ENCODE results near the gene MALT1.

MALT1 gene

GRCh38 chr18:58633874-58634273 is 37.4 kb upstream of the MALT1 start:
- Histone ChIP-seq H3K4me3 (no peak overlapping the region), H3K27ac (no peak overlapping the region)
- no peak for DNase-seq (ENCODE audit: low spot score)
- no peak for TF ChIP-seq CTCF (IDR thresholded peaks at IDR 0.05)

GRCh38 chr18:58635891-58636290 is 35.4 kb upstream of the MALT1 start:
- H3K27ac ChIP-seq: no peak overlapping the region
- H3K4me3 ChIP-seq: no peak overlapping the region
- no peak for TF ChIP-seq CTCF (IDR thresholded peaks at IDR 0.05)
- no peak for DNase-seq (ENCODE audit: low spot score)

- DNase-seq (ENCODE audit: low spot score): no peak
- TF ChIP-seq CTCF (IDR thresholded peaks at IDR 0.05): no peak
- Histone ChIP-seq H3K27ac (no peak overlapping the region), H3K4me3 (no peak overlapping the region)
These were observed 34.1 kb upstream of the MALT1 start for GRCh38 chr18:58637197-58637596.

- DNase-seq (ENCODE audit: low spot score): no peak
- no peak overlapping the region for H3K4me3 ChIP-seq
- TF ChIP-seq CTCF (IDR thresholded peaks at IDR 0.05): no peak
- no peak overlapping the region for H3K27ac ChIP-seq
These were observed 33.3 kb upstream of the MALT1 start for GRCh38 chr18:58637946-58638345.

GRCh38 chr18:58638441-58638840 is 32.8 kb upstream of the MALT1 start:
- H3K4me3 ChIP-seq: no peak overlapping the region
- H3K27ac ChIP-seq: no peak overlapping the region
- no peak for DNase-seq (ENCODE audit: low spot score)
- no peak for TF ChIP-seq CTCF (IDR thresholded peaks at IDR 0.05)

GRCh38 chr18:58639237-58639636 is 32.0 kb upstream of the MALT1 start:
- no peak overlapping the region for H3K27ac ChIP-seq
- no peak for TF ChIP-seq CTCF (IDR thresholded peaks at IDR 0.05)
- DNase-seq (ENCODE audit: low spot score): no peak

GRCh38 chr18:58639751-58640427 is 31.4 kb upstream of the MALT1 start:
- Histone ChIP-seq H3K27ac (no peak overlapping the region), H3K4me3 (no peak overlapping the region)
- no peak for DNase-seq (ENCODE audit: low spot score)
- no peak for TF ChIP-seq CTCF (IDR thresholded peaks at IDR 0.05)

More at GRCh38 chr18:58639237-58639636, 32.0 kb upstream of the MALT1 start:
- H3K4me3 ChIP-seq: no peak overlapping the region

Data from coronary artery (tissue), 2 donors.